ENCODE measurements around the gene SCO2.
"Not testable (repeated sequence)": the region's sequence is repeated elsewhere in the genome, so short reads cannot be mapped to it uniquely, and the experiment has no call there.

Gene SCO2

GRCh38 chr22:50548921-50549790 is 23.8 kb upstream of the SCO2 start:
- no peak for DNase-seq

- no peak for DNase-seq
These were observed 22.9 kb upstream of the SCO2 start for GRCh38 chr22:50548040-50548920.

GRCh38 chr22:50547263-50547985 is 22.0 kb upstream of the SCO2 start:
- no peak for DNase-seq

- no peak for DNase-seq
These were observed 21.2 kb upstream of the SCO2 start for GRCh38 chr22:50546326-50547262.

GRCh38 chr22:50545522-50546325 is 20.3 kb upstream of the SCO2 start, which contains the start of gene KLHDC7B:
TSS of gene KLHDC7B (plus strand) at chr22:50545899. CDS start at chr22:50546244, 345 bp downstream.
- DNase-seq: no peak

- no peak for DNase-seq
These were observed 19.4 kb upstream of the SCO2 start for GRCh38 chr22:50544746-50545253.

GRCh38 chr22:50544078-50544745 is 18.8 kb upstream of the SCO2 start:
- no peak for DNase-seq

- DNase-seq: no peak
These were observed 17.1 kb upstream of the SCO2 start for GRCh38 chr22:50542416-50542927.

GRCh38 chr22:50541667-50542026 is 16.2 kb upstream of the SCO2 start:
- DNase-seq: not testable (repeated sequence)

- DNase-seq: no peak
These were observed 15.0 kb upstream of the SCO2 start for GRCh38 chr22:50540381-50540780.

- DNase-seq: no peak
These were observed 12.4 kb upstream of the SCO2 start for GRCh38 chr22:50537765-50538164.

GRCh38 chr22:50536226-50536625 is 10.8 kb upstream of the SCO2 start:
- DNase-seq: no peak

- DNase-seq: no peak
These were observed 9.7 kb upstream of the SCO2 start for GRCh38 chr22:50535113-50535512.

- not testable (repeated sequence) for DNase-seq
These were observed 8.7 kb upstream of the SCO2 start for GRCh38 chr22:50533856-50534711.

GRCh38 chr22:50532824-50533796 is 7.7 kb upstream of the SCO2 start:
- DNase-seq: no peak

GRCh38 chr22:50531962-50532674 is 6.7 kb upstream of the SCO2 start:
- DNase-seq: no peak

- no peak for DNase-seq
These were observed 6.2 kb upstream of the SCO2 start for GRCh38 chr22:50531546-50531961.

Data from NCI-H1417 treated with DMSO at 0.1 percent for 48 hours (cell line).